ENCODE results near the gene MAPT. TPM values are rescaled to one million over a fixed set of nuclear protein-coding genes. Genes with fewer than 3 reads are reported as not detected.

The MAPT gene
- total RNA-seq, 1 experiment from 2014 or later = 37.5 TPM

DNA sequence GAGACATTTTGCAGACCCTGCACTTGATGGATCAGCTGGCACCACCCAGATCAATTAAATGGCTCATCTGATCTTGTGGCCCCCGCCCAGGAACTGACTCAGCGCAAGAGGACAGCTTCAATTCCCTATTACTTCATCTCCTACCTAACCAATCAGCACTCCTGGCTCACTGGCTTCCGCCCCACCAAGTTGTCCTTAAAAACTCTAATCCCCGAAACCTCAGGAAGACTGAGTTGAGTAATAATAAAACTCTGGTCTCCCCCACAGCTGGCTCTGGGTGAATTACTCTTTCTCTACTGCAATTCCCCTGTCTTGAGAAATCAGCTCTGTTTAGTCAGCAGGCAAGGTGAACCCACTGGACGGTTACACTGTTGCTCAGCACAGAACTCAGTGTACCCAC, 26.1 kb upstream of the MAPT start (continued):
- TF ChIP-seq, protein P1, sequence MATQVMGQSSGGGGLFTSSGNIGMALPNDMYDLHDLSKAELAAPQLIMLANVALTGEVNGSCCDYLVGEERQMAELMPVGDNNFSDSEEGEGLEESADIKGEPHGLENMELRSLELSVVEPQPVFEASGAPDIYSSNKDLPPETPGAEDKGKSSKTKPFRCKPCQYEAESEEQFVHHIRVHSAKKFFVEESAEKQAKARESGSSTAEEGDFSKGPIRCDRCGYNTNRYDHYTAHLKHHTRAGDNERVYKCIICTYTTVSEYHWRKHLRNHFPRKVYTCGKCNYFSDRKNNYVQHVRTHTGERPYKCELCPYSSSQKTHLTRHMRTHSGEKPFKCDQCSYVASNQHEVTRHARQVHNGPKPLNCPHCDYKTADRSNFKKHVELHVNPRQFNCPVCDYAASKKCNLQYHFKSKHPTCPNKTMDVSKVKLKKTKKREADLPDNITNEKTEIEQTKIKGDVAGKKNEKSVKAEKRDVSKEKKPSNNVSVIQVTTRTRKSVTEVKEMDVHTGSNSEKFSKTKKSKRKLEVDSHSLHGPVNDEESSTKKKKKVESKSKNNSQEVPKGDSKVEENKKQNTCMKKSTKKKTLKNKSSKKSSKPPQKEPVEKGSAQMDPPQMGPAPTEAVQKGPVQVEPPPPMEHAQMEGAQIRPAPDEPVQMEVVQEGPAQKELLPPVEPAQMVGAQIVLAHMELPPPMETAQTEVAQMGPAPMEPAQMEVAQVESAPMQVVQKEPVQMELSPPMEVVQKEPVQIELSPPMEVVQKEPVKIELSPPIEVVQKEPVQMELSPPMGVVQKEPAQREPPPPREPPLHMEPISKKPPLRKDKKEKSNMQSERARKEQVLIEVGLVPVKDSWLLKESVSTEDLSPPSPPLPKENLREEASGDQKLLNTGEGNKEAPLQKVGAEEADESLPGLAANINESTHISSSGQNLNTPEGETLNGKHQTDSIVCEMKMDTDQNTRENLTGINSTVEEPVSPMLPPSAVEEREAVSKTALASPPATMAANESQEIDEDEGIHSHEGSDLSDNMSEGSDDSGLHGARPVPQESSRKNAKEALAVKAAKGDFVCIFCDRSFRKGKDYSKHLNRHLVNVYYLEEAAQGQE (IDR thresholded peaks at IDR 0.05; ENCODE audit: low read depth) = no peak
- TF ChIP-seq TCF7L2 (IDR thresholded peaks at IDR 0.05; ENCODE audit: borderline replicate concordance, extremely low read depth, insufficient read depth, insufficient read length) (no peak), CBX3 (IDR thresholded peaks at IDR 0.05; ENCODE audit: low read depth) (no peak), JUND (IDR thresholded peaks at IDR 0.05) (no peak), ZFX (IDR thresholded peaks at IDR 0.05) (no peak)

DNA sequence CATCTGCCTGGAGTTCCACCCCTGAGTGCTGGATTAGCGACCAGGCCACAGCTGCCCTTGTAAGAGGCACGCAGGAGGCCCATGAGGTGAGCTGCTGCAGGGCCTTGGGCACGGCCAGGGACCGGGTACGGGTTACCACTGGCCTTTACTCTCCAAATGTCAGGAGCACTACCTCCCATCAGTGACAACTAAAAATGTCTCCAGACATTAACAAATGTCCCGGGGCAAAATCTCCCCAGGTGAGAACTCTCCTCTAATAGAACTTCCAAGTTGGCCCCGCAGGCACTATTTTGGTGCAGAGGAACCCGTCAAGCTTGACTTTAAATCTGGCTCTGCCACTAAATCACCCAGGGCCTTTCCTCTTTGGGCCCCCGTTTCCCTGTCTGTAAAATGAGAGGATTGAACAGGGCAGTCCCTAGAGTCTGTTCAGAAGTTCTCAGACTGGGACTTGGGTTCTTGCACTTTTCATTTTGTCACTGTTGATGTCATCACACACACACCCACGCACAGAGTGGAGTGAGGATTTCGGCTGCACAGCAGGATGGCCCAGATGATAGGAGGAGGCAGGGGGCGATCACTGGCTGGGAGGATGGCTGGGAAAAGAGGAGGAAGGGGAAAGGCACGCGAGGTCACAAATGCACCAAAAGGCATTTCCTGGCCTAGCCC, 24.5 kb upstream of the MAPT start:
- ChIA-PET CTCF (interaction anchor here (1.8 kb wide), 1 partner anchor 18 kb away, joined by 5 read pairs; no protein-coding TSS in a partner anchor), POLR2A (no interaction called here), RAD21 (ENCODE audit: low non-redundant PET in 1 of 2, low total read pairs in 2 of 2, uncharacterized antibody in 2 of 2, unreplicated experiment in 2 of 2) (no interaction called here)
- no peaks in the 10 kb centered on the region for H3K9me3 ChIP-seq (ENCODE audit: control insufficient read depth in 1 of 2, insufficient read depth in 1 of 2, low read depth in 1 of 2, low read length in 2 of 2)
- H3K36me3 ChIP-seq (ENCODE audit: control insufficient read depth in 1 of 2, insufficient read depth in 2 of 2, low read length in 2 of 2) = no peaks in the 10 kb centered on the region
- H3K4me1 ChIP-seq (ENCODE audit: control insufficient read depth in 1 of 2, insufficient read depth in 2 of 2, low read length in 2 of 2) = peaks cover 0 to 23% of the 10 kb centered on the region in 2 experiments; a peak in 2 of 4 replicates
- H3K27ac ChIP-seq (ENCODE audit: low read depth, low read length) = no peak overlapping the region
- no peaks in the 10 kb centered on the region for H3K79me2 ChIP-seq (ENCODE audit: insufficient read depth, low read length)
- H3K4me3 ChIP-seq (replicated peaks in 1 of 2; ENCODE audit: low read depth in 1 of 2, low read length in 2 of 2) = no peak overlapping the region
- ATAC-seq (no peak; the same call in 1 of the 2 replicates), DNase-seq (ENCODE audit: low read depth, low spot score) (no peak)
- peak overlapping the region; percentile 20 for H2AFZ ChIP-seq (ENCODE audit: low read depth, low read length, poor library complexity, severe bottlenecking)
- no peaks in the 10 kb centered on the region for H4K20me1 ChIP-seq (ENCODE audit: insufficient read depth)
- intact Hi-C loops (cut with micrococcal nuclease) = no loop called here
- H3K9ac ChIP-seq (ENCODE audit: low read length) = no peak overlapping the region
- TF ChIP-seq EGR1 (IDR thresholded peaks at IDR 0.05; ENCODE audit: low read depth) (0 out of 2 replicates have a peak, but pooled peaks have one; percentile 48), SP1 (IDR thresholded peaks at IDR 0.05; ENCODE audit: low read depth) (no peak)
- H3K27me3 ChIP-seq (ENCODE audit: insufficient read depth, low read length) = peaks cover 10% of the 10 kb centered on the region; the same call in 1 of the 2 replicates
- H3K4me2 ChIP-seq (ENCODE audit: low read length) = no peak overlapping the region
- no peaks in the 10 kb centered on the region for H3K9me2 ChIP-seq (ENCODE audit: insufficient read depth)
- no TSS peak for BruUV-seq (replicated peaks)

All from HCT116 (cell line).